Measurements from ENCODE around the gene LY6G6D. TPM values are rescaled to one million over a fixed set of nuclear protein-coding genes. Genes with fewer than 3 reads are reported as not detected.
A peak's percentile ranks its signal among the peaks of the same experiment; 100 is the strongest.

Gene LY6G6D
- total and polyA plus RNA-seq, 8 donors, result not detected

- Histone ChIP-seq H3K36me3 (peaks cover 0 to 25% (median 7%) of the 10 kb centered on the region in 4 donors), H3K27ac (no peak overlapping the region), H3K27me3 (peaks cover 0 to 7% (median 0%) of the 10 kb centered on the region in 3 donors), H3K9me3 (no peaks in the 10 kb centered on the region), H3K4me3 (no peak overlapping the region), H3K4me1 (peaks cover 0 to 10% (median 3%) of the 10 kb centered on the region in 4 donors)
- DNase-seq, result peak in 1 of 2 donors; percentile 77
- TF ChIP-seq POLR2AphosphoS5 (IDR thresholded peaks at IDR 0.05) (no peak), POLR2A (IDR thresholded peaks at IDR 0.05) (no peak), EP300 (IDR thresholded peaks at IDR 0.05) (no peak), CTCF (IDR thresholded peaks at IDR 0.05) (no peak)
- intact Hi-C loops (cut with DNase I; ENCODE audit: low total_unique reads), result loop anchor here (10.0 kb wide), 1 partner anchor 79 kb away; the partner anchor contains the start of gene LY6G5C
- WGBS, 5 donors, result 5 to 33% (median 27%) methylated on average over 1 of the region's 1 CpG
Observed at GRCh38 chr6:31763619-31763940, 48.4 kb downstream of the LY6G6D start.

- intact Hi-C loops (cut with DNase I; ENCODE audit: low total_unique reads), result loop anchor here (10.0 kb wide), 1 partner anchor 79 kb away; the partner anchor contains the start of gene LY6G5C
- peaks cover 0 to 10% (median 3%) of the 10 kb centered on the region in 4 donors for H3K4me1 ChIP-seq
- 53 to 78% (median 71%) methylated on average over 4 of the region's 4 CpGs for WGBS, 5 donors
- H3K27me3 ChIP-seq, result peaks cover 0 to 7% (median 0%) of the 10 kb centered on the region in 3 donors
- H3K27ac ChIP-seq, result no peak overlapping the region
- DNase-seq, result peak in 1 of 2 donors; percentile 54
- H3K4me3 ChIP-seq, result no peak overlapping the region
- peaks cover 0 to 25% (median 6%) of the 10 kb centered on the region in 4 donors for H3K36me3 ChIP-seq
- H3K9me3 ChIP-seq, result no peaks in the 10 kb centered on the region
- TF ChIP-seq EP300 (IDR thresholded peaks at IDR 0.05), result no peak
- TF ChIP-seq CTCF (IDR thresholded peaks at IDR 0.05), result no peak
- no peak for TF ChIP-seq POLR2AphosphoS5 (IDR thresholded peaks at IDR 0.05)
- no peak for TF ChIP-seq POLR2A (IDR thresholded peaks at IDR 0.05)
Observed at GRCh38 chr6:31764198-31764597, 49.0 kb downstream of the LY6G6D start.

GRCh38 chr6:31765559-31765909, 50.4 kb downstream of the LY6G6D start:
- H3K27me3 ChIP-seq, result peaks cover 0 to 7% (median 0%) of the 10 kb centered on the region in 3 donors
- no peak overlapping the region for H3K27ac ChIP-seq
- no peak overlapping the region for H3K4me3 ChIP-seq
- no peak for DNase-seq
- WGBS, 5 donors, result 80 to 91% (median 85%) methylated on average over 9 of the region's 9 CpGs
- H3K4me1 ChIP-seq, result peaks cover 0 to 17% (median 5%) of the 10 kb centered on the region in 4 donors
- intact Hi-C loops (cut with DNase I; ENCODE audit: low total_unique reads), result loop anchor here (10.0 kb wide), 1 partner anchor 81 kb away; the partner anchor contains the start of gene LY6G5C
- peaks cover 0 to 13% (median 0%) of the 10 kb centered on the region in 4 donors for H3K36me3 ChIP-seq
- TF ChIP-seq POLR2A (IDR thresholded peaks at IDR 0.05), result no peak
- H3K9me3 ChIP-seq, result no peaks in the 10 kb centered on the region

- H3K36me3 ChIP-seq, result peaks cover 0 to 7% (median 0%) of the 10 kb centered on the region in 4 donors
- peak in 1 of 2 donors; percentile 69 for DNase-seq
- no peaks in the 10 kb centered on the region for H3K9me3 ChIP-seq
- peak overlapping the region in 2 of 4 donors; percentile 16 to 22 for H3K4me3 ChIP-seq
- peaks cover 0 to 7% (median 0%) of the 10 kb centered on the region in 3 donors for H3K27me3 ChIP-seq
- WGBS, 5 donors, result 38 to 61% (median 44%) methylated on average over 31 to 42 of the region's 42 CpGs
- intact Hi-C loops (cut with DNase I; ENCODE audit: low total_unique reads), result loop anchor here (10.0 kb wide), 1 partner anchor 81 kb away; the partner anchor contains the start of gene LY6G5C
- TF ChIP-seq CTCF (IDR thresholded peaks at IDR 0.05), result no peak
- no peak for TF ChIP-seq POLR2AphosphoS5 (IDR thresholded peaks at IDR 0.05)
- TF ChIP-seq EP300 (IDR thresholded peaks at IDR 0.05), result no peak
- no peak overlapping the region for H3K27ac ChIP-seq
- peaks cover 0 to 17% (median 5%) of the 10 kb centered on the region in 4 donors for H3K4me1 ChIP-seq
Observed at GRCh38 chr6:31765910-31766794, 51.0 kb downstream of the LY6G6D start.
